ENCODE measurements around the gene NTM.
"Not testable (repeated sequence)": the region's sequence is repeated elsewhere in the genome, so short reads cannot be mapped to it uniquely, and the experiment has no call there.

NTM gene

GRCh38 chr11:131909426-131910177, 539.2 kb downstream of the NTM start:
- Histone ChIP-seq H3K27me3 (ENCODE audit: low read depth, low read length) (peaks cover 12% of the 10 kb centered on the region; the same call in 1 of the 2 replicates), H3K4me1 (ENCODE audit: low read length) (no peaks in the 10 kb centered on the region), H3K4me2 (ENCODE audit: low read length) (no peak overlapping the region), H3K36me3 (replicated peaks; ENCODE audit: low read depth, low read length) (no peaks in the 10 kb centered on the region), H3K27ac (ENCODE audit: low read length) (no peak overlapping the region), H3K9ac (ENCODE audit: low read length) (no peak overlapping the region), H3K4me3 (ENCODE audit: low read length) (no peak overlapping the region), H3K9me3 (ENCODE audit: insufficient read depth, low read length) (no peaks in the 10 kb centered on the region), H2AFZ (ENCODE audit: low read depth, low read length) (no peak overlapping the region), H4K20me1 (ENCODE audit: insufficient read depth, low read length) (no peaks in the 10 kb centered on the region), H3K79me2 (ENCODE audit: low read length) (no peaks in the 10 kb centered on the region)
- no peak for TF ChIP-seq EZH2phosphoT487 (IDR thresholded peaks at IDR 0.05; ENCODE audit: low read depth)
- TF ChIP-seq, protein P1, sequence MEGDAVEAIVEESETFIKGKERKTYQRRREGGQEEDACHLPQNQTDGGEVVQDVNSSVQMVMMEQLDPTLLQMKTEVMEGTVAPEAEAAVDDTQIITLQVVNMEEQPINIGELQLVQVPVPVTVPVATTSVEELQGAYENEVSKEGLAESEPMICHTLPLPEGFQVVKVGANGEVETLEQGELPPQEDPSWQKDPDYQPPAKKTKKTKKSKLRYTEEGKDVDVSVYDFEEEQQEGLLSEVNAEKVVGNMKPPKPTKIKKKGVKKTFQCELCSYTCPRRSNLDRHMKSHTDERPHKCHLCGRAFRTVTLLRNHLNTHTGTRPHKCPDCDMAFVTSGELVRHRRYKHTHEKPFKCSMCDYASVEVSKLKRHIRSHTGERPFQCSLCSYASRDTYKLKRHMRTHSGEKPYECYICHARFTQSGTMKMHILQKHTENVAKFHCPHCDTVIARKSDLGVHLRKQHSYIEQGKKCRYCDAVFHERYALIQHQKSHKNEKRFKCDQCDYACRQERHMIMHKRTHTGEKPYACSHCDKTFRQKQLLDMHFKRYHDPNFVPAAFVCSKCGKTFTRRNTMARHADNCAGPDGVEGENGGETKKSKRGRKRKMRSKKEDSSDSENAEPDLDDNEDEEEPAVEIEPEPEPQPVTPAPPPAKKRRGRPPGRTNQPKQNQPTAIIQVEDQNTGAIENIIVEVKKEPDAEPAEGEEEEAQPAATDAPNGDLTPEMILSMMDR (IDR thresholded peaks at IDR 0.05; ENCODE audit: low read depth, low read length), result no peak

- H3K4me2 ChIP-seq (ENCODE audit: low read length), result no peak overlapping the region
- no peak overlapping the region for H3K4me3 ChIP-seq (ENCODE audit: low read length)
Measured at GRCh38 chr11:131910178-131910522, 539.7 kb downstream of the NTM start.

DNA sequence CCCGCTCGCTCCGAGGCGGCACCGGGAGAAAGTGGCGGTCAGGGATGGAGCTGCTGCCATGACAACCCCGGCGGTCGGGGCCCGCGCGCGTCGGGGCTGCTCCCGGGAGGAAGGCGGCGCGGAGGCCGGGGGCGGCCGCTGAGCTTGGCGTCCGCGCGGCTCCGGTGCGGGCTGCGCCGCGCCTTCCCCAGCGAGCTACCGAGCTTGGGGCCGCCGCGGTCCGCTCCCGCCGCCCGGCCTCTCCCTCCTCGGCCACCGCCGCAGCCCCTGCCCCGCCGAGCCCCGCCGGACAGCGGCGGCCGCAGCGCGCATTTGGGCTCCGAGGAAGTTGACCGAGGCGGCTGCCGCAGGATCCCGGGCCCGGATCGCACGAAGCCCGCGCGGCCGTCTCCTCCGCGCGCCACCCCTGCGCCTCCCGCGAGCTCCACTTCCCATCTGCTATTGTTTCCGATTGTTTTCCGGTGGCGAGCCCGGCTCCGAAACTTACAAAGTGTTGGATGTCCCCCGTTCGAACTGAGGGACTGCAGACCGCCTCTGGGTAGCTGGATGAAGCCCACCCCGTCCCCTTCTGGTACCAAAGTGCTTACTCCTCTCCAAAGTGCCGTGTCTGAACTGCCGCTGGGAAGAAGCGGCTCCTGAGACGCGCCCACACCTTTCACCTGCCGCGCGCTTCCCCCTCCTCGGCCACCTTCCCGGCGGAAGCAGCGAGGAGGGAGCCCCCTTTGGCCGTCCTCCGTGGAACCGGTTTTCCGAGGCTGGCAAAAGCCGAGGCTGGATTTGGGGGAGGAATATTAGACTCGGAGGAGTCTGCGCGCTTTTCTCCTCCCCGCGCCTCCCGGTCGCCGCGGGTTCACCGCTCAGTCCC, 540.3 kb downstream of the NTM start:
- Histone ChIP-seq H3K4me1 (ENCODE audit: low read length) (no peaks in the 10 kb centered on the region), H3K36me3 (replicated peaks; ENCODE audit: low read depth, low read length) (no peaks in the 10 kb centered on the region), H3K4me2 (ENCODE audit: low read length) (no peak overlapping the region), H3K9me3 (ENCODE audit: insufficient read depth, low read length) (no peaks in the 10 kb centered on the region), H3K79me2 (ENCODE audit: low read length) (no peaks in the 10 kb centered on the region), H4K20me1 (ENCODE audit: insufficient read depth, low read length) (no peaks in the 10 kb centered on the region), H3K9ac (ENCODE audit: low read length) (no peak overlapping the region), H2AFZ (ENCODE audit: low read depth, low read length) (no peak overlapping the region), H3K4me3 (ENCODE audit: low read length) (no peak overlapping the region), H3K27ac (ENCODE audit: low read length) (no peak overlapping the region), H3K27me3 (ENCODE audit: low read depth, low read length) (peaks cover 12% of the 10 kb centered on the region; the same call in 1 of the 2 replicates)
- TF ChIP-seq, protein P1 (IDR thresholded peaks at IDR 0.05; ENCODE audit: low read depth, low read length), result no peak
- TF ChIP-seq EZH2phosphoT487 (IDR thresholded peaks at IDR 0.05; ENCODE audit: low read depth), result no peak

More at GRCh38 chr11:131910178-131910522, 539.7 kb downstream of the NTM start:
- Histone ChIP-seq H4K20me1 (ENCODE audit: insufficient read depth, low read length) (no peaks in the 10 kb centered on the region), H2AFZ (ENCODE audit: low read depth, low read length) (no peak overlapping the region), H3K9ac (ENCODE audit: low read length) (no peak overlapping the region), H3K27ac (ENCODE audit: low read length) (no peak overlapping the region), H3K27me3 (ENCODE audit: low read depth, low read length) (peaks cover 12% of the 10 kb centered on the region; the same call in 1 of the 2 replicates), H3K4me1 (ENCODE audit: low read length) (no peaks in the 10 kb centered on the region), H3K9me3 (ENCODE audit: insufficient read depth, low read length) (no peaks in the 10 kb centered on the region), H3K36me3 (replicated peaks; ENCODE audit: low read depth, low read length) (no peaks in the 10 kb centered on the region), H3K79me2 (ENCODE audit: low read length) (no peaks in the 10 kb centered on the region)
- TF ChIP-seq, protein P1 (IDR thresholded peaks at IDR 0.05; ENCODE audit: low read depth, low read length), result no peak
- TF ChIP-seq EZH2phosphoT487 (IDR thresholded peaks at IDR 0.05; ENCODE audit: low read depth), result no peak

DNA sequence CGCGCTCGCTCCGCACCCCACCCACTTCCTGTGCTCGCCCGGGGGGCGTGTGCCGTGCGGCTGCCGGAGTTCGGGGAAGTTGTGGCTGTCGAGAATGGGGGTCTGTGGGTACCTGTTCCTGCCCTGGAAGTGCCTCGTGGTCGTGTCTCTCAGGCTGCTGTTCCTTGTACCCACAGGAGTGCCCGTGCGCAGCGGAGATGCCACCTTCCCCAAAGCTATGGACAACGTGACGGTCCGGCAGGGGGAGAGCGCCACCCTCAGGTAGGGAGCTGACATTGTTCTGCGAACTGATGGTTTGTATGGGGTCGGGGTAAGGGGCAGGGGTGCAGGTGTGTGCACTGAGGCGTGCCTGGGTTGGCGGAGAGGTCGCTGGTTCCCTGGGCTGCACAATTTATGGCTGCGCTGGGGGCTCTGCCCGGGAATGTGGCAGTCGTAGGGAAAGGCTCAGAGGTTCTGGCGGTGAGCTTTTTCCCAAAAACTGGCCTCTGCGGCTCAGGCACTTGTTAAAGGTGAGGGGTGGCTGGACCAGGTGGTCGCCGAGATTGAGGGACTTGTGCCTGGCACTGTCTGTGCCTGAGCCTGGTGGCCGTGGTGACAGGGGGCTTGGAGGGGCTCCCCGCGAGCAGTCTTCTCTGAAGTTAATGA, 541.1 kb downstream of the NTM start:
- not testable (repeated sequence) for H3K4me3 ChIP-seq (ENCODE audit: low read length); H3K79me2 ChIP-seq (ENCODE audit: low read length); H3K27ac ChIP-seq (ENCODE audit: low read length); H3K4me1 ChIP-seq (ENCODE audit: low read length); H3K36me3 ChIP-seq (replicated peaks; ENCODE audit: low read depth, low read length); H3K4me2 ChIP-seq (ENCODE audit: low read length); H2AFZ ChIP-seq (ENCODE audit: low read depth, low read length); H4K20me1 ChIP-seq (ENCODE audit: insufficient read depth, low read length); H3K9ac ChIP-seq (ENCODE audit: low read length); H3K9me3 ChIP-seq (ENCODE audit: insufficient read depth, low read length)
- H3K27me3 ChIP-seq (ENCODE audit: low read depth, low read length), result peaks cover 11% of the 10 kb centered on the region; the same call in 1 of the 2 replicates

All from OCI-LY3 (cell line).